Neural crest cell (in vitro differentiated cells): ENCODE results near the gene EGR4. TPM values are rescaled to one million over a fixed set of nuclear protein-coding genes. Genes with fewer than 3 reads are reported as not detected.

Source experiments
- DNase-seq: peaks from one replicate; pipeline ENCODE4 v3.0.0; 2021; ENCODE audit warnings: low read depth, mixed read lengths, low spot score
- H3K27ac Mint-ChIP-seq: one replicate; pipeline ENCODE4 v1.8.0; 2021; ENCODE audit warnings: mild to moderate bottlenecking, mixed read lengths; ENCODE audit not compliant: unreplicated experiment
- H3K27me3 Mint-ChIP-seq: 2 replicates; pipeline ENCODE4 v1.8.0; 2021; ENCODE audit warnings: low read depth, mild to moderate bottlenecking, mixed read lengths
- H3K36me3 Mint-ChIP-seq: 2 replicates; pipeline ENCODE4 v1.8.0; 2021; ENCODE audit warnings: low read depth, mild to moderate bottlenecking, mixed read lengths
- H3K4me1 Mint-ChIP-seq: 2 replicates; pipeline ENCODE4 v1.8.0; 2021; ENCODE audit warnings: mixed read lengths
- H3K4me3 Mint-ChIP-seq: one replicate; pipeline ENCODE4 v1.8.0; 2021; ENCODE audit warnings: mild to moderate bottlenecking, mixed read lengths
- H3K9me3 Mint-ChIP-seq: 2 replicates; pipeline ENCODE4 v1.8.0; 2021; ENCODE audit warnings: mixed read lengths
- CTCF ChIP-seq: fragments of 200-600 bp; sonication (generic); conservative IDR thresholded peaks from 2 replicates; pipeline ENCODE4 v1.5.0; 2021; ENCODE audit warnings: antibody characterized with exemption, mild to moderate bottlenecking
- total RNA-seq: library from RNA; stranded (reverse); gene quantifications from 2 replicates; pipeline ENCODE4 v1.2.1, GENCODE V29; 2021

The EGR4 gene
- total RNA-seq, 1 donor from 2014 or later: not detected

DNA sequence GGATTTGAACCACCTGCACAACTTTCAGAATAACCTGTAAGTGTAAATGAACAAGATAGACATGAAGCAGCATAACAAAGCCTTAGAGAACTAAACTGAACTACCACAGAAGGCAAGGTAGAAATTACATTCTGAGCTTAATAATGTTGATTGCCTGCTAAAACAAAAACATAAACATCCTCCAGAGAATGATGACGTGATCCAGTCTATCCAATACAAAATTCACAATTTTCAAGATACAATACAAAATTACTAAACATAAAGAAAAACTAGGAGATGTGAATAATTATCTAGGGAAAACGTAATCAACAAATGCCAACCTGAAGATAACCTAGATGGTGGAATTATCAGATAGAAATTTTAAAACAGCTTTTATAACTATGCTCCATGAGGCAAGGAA lies 40.7 kb upstream of the EGR4 start:
- H3K4me1 Mint-ChIP-seq: no peaks in the 10 kb centered on the region
- no peak for TF ChIP-seq CTCF
- no peaks in the 10 kb centered on the region for H3K36me3 Mint-ChIP-seq
- H3K9me3 Mint-ChIP-seq: peaks cover 4% of the 10 kb centered on the region
- H3K27ac Mint-ChIP-seq: no peak overlapping the region
- peaks cover 41% of the 10 kb centered on the region for H3K27me3 Mint-ChIP-seq
- no peak for DNase-seq
- H3K4me3 Mint-ChIP-seq: no peak overlapping the region

- Mint-ChIP-seq H3K36me3 (no peaks in the 10 kb centered on the region), H3K4me1 (no peaks in the 10 kb centered on the region), H3K27ac (no peak overlapping the region), H3K4me3 (no peak overlapping the region), H3K27me3 (peaks cover 41% of the 10 kb centered on the region), H3K9me3 (peaks cover 4% of the 10 kb centered on the region)
- no peak for TF ChIP-seq CTCF
- DNase-seq: no peak
These were observed 40.2 kb upstream of the EGR4 start for GRCh38 chr2:73333564-73333963.

GRCh38 chr2:73324126-73324725 lies 30.9 kb upstream of the EGR4 start:
- Mint-ChIP-seq H3K9me3 (no peaks in the 10 kb centered on the region), H3K36me3 (no peaks in the 10 kb centered on the region), H3K27me3 (peaks cover 90% of the 10 kb centered on the region)

GRCh38 chr2:73323551-73323950 lies 30.2 kb upstream of the EGR4 start:
- H3K27ac Mint-ChIP-seq: no peak overlapping the region
- no peak overlapping the region for H3K4me3 Mint-ChIP-seq
- H3K4me1 Mint-ChIP-seq: no peaks in the 10 kb centered on the region
- no peaks in the 10 kb centered on the region for H3K36me3 Mint-ChIP-seq
- no peaks in the 10 kb centered on the region for H3K9me3 Mint-ChIP-seq
- no peak for TF ChIP-seq CTCF
- DNase-seq: no peak
- peaks cover 93% of the 10 kb centered on the region for H3K27me3 Mint-ChIP-seq

More at GRCh38 chr2:73324126-73324725, 30.9 kb upstream of the EGR4 start:
- no peak for TF ChIP-seq CTCF
- Mint-ChIP-seq H3K27ac (no peak overlapping the region), H3K4me3 (no peak overlapping the region), H3K4me1 (no peaks in the 10 kb centered on the region)
- DNase-seq: no peak

DNA sequence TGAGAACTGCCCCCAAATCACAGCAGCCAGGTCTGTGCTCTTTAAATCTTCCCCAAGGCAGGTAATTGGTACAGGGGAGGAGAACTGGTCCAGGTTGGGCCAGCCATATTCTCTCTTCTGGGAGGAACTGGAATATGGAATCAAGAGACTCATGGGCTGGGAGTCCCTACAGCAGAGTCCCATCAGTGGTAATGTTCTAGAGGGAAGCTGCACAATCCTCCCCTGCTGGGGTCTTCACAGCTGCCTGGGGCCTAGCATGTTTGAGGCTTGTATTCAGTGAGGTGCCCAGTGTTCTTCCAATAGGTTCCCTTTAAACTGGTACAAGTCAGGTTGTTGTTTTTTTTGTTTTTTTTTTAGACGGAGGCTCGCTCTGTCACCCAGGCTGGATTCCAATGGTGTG lies 21.1 kb upstream of the EGR4 start:
- H3K4me1 Mint-ChIP-seq: no peaks in the 10 kb centered on the region
- H3K27ac Mint-ChIP-seq: no peak overlapping the region
- no peaks in the 10 kb centered on the region for H3K9me3 Mint-ChIP-seq
- no peak for DNase-seq
- TF ChIP-seq CTCF: no peak
- peaks cover 76% of the 10 kb centered on the region for H3K27me3 Mint-ChIP-seq
- no peak overlapping the region for H3K4me3 Mint-ChIP-seq
- H3K36me3 Mint-ChIP-seq: no peaks in the 10 kb centered on the region

GRCh38 chr2:73307720-73308119 lies 14.4 kb upstream of the EGR4 start:
- Mint-ChIP-seq H3K4me3 (no peak overlapping the region), H3K27me3 (peaks cover 83% of the 10 kb centered on the region), H3K36me3 (no peaks in the 10 kb centered on the region), H3K4me1 (no peaks in the 10 kb centered on the region), H3K9me3 (no peaks in the 10 kb centered on the region), H3K27ac (no peak overlapping the region)
- no peak for DNase-seq
- no peak for TF ChIP-seq CTCF
